ENCODE data around the gene ABCC4.

- TF ChIP-seq CTCF (conservative IDR thresholded peaks at IDR 0.05; ENCODE audit: low read depth, low read length), result no peak
- no peak for TF ChIP-seq EZH2 (IDR thresholded peaks at IDR 0.05; ENCODE audit: borderline replicate concordance, low read depth, low read length, poor library complexity, severe bottlenecking)
Measured at GRCh38 chr13:95298971-95299621, 2.2 kb downstream of the ABCC4 start.

All from A673 (cell line).